ENCODE results near the gene EMP2.

The EMP2 gene

DNA sequence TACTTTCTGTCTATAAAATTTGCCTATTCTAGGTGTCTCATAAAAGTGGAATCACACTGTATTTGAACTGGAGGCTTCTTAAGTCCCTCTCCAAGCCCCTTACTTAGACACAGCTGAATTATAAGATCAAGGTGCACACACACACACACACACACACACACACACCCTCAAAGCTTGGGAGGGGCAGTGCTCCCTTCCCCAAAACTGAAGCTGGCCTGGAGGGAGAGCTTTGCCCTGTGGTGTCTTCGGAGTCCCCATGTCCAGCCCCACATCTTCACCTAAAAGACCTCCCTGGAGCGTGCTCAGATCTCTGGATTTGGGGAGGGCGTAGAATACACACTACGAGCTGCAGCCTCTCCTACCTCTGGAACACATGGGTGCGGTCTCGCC is 828 bp downstream of the EMP2 start:
- TF ChIP-seq CTCF (IDR thresholded peaks at IDR 0.05) = no peak

- no peak for TF ChIP-seq CTCF (IDR thresholded peaks at IDR 0.05)
Measured at GRCh38 chr16:10578474-10579316, 1.7 kb downstream of the EMP2 start.

DNA sequence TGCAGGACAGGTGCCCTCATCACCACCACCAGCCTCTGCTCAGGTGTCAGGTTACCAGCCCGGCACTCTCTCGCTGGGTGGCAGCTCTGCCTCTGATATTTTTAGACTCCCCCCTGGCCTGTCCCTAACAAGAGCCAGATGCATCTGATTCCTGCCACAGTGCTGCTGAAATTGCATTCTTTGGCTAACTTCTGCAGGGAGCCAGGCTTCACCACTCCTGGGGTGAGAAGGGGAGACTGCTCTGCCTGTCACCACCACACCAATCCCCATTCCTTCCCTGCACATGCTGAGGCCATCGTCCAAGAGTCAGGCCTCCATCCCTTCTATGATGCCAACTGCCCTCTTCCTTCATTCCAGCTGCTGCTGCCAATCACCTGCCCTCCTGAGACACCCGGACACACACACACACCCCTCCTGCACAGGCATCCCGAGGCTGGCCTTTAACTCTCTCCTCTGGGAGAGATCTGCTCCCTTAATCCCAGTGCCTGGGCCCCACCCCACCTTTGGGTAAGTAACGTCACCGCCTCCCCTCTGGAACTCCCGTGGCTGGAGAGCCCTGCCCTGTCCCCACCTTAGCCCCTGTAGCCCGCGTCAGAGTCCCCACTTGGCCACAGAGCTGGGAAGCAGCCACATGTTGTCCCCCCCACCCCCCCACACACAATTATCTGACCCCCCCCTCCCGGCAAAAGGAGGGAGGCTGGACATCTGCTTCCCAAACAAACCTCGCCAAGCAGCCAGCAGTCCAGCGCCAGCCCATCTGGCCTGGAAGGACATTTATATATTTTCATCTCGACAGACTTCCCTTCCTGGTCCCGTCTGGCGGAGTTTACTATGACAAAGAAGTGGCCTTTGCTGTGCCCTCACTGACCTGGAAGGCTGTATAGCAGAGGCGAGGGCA is 2.8 kb downstream of the EMP2 start:
- no peak for TF ChIP-seq CTCF (IDR thresholded peaks at IDR 0.05)

GRCh38 chr16:10576390-10577304 is 3.8 kb downstream of the EMP2 start:
- no peak for TF ChIP-seq CTCF (IDR thresholded peaks at IDR 0.05)

DNA sequence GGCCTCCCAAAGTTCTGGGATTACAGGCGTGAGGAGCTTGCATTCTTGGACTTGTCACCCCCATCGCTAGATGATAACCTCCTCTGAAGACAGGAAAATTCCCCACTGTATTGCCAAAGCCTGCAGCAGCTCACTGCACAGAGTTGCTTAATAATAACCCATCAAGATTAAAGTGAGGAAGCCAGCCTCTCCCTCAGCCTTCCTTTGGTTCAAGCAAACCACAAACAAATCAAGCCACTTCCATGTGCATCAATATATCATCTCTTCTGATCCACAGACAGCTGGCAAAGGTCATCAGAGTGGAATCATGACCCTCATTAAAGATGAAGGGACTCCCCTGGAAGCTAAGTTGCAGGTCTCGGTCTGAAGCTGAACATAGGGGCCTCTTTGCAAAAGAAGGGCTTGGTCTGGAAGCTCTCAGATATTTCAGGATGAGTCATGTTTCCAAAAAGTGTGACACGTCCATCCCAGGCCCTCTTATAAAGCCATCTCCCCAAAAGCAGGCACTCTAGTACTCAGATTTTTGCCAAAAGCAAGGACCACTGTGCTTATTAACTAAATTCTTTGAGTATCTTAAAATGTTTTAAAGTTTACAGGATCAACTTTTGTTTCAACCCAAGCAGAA is 4.8 kb downstream of the EMP2 start:
- TF ChIP-seq CTCF (IDR thresholded peaks at IDR 0.05) = no peak

- no peak for TF ChIP-seq CTCF (IDR thresholded peaks at IDR 0.05)
Measured at GRCh38 chr16:10572611-10573010, 7.8 kb downstream of the EMP2 start.

All from LNCAP (cell line).